Measurements from ENCODE around the gene PTGES3.
"Not testable (repeated sequence)": the region's sequence is repeated elsewhere in the genome, so short reads cannot be mapped to it uniquely, and the experiment has no call there.

PTGES3 gene
- 233 reads per million, percentile 94 among the genes with 10 or more reads in this experiment for total RNA-seq

GRCh38 chr12:56688129-56688845, at the start of gene PTGES3:
Gene PTGES3 (minus strand): TSS chr12:56688284. CDS start chr12:56687999, 285 bp downstream.
- peak; percentile 95 for DNase-seq

GRCh38 chr12:56728139-56728861, 40.2 kb upstream of the PTGES3 start:
- no peak for DNase-seq

- not testable (repeated sequence) for DNase-seq
Observed at GRCh38 chr12:56726196-56726675, 38.2 kb upstream of the PTGES3 start.

GRCh38 chr12:56725723-56726102, 37.6 kb upstream of the PTGES3 start:
- no peak for DNase-seq

- peak; percentile 98 for DNase-seq
Observed at GRCh38 chr12:56724972-56725722, 37.1 kb upstream of the PTGES3 start, which contains the start of gene NACA. Gene NACA (minus strand): TSS chr12:56725299. CDS start chr12:56724521, 778 bp downstream.

- no peak for DNase-seq
Observed at GRCh38 chr12:56724701-56724971, 36.6 kb upstream of the PTGES3 start.

- no peak for DNase-seq
Observed at GRCh38 chr12:56723889-56724700, 36.0 kb upstream of the PTGES3 start.

GRCh38 chr12:56723352-56723751, 35.3 kb upstream of the PTGES3 start:
- DNase-seq: no peak

- no peak for DNase-seq
Observed at GRCh38 chr12:56722832-56723231, 34.7 kb upstream of the PTGES3 start.

- no peak for DNase-seq
Observed at GRCh38 chr12:56721721-56722120, 33.6 kb upstream of the PTGES3 start.

- DNase-seq: no peak
Observed at GRCh38 chr12:56721216-56721615, 33.1 kb upstream of the PTGES3 start.

GRCh38 chr12:56720731-56721151, 32.7 kb upstream of the PTGES3 start:
- no peak for DNase-seq

- DNase-seq: no peak
Observed at GRCh38 chr12:56719056-56719455, 31.0 kb upstream of the PTGES3 start.

GRCh38 chr12:56718636-56719035, 30.6 kb upstream of the PTGES3 start:
- DNase-seq: no peak

GRCh38 chr12:56718149-56718548, 30.1 kb upstream of the PTGES3 start:
- DNase-seq: no peak

- DNase-seq: no peak
Observed at GRCh38 chr12:56716933-56717880, 29.1 kb upstream of the PTGES3 start.

GRCh38 chr12:56716458-56716857, 28.4 kb upstream of the PTGES3 start:
- no peak for DNase-seq

- no peak for DNase-seq
Observed at GRCh38 chr12:56715798-56716197, 27.7 kb upstream of the PTGES3 start.

- DNase-seq: no peak
Observed at GRCh38 chr12:56714431-56714929, 26.4 kb upstream of the PTGES3 start.

GRCh38 chr12:56713345-56713744, 25.3 kb upstream of the PTGES3 start:
- no peak for DNase-seq

GRCh38 chr12:56709759-56710376, 21.8 kb upstream of the PTGES3 start:
- no peak for DNase-seq
